Endothelial cell of umbilical vein (primary cell): Measurements from ENCODE around the gene USP17L30.
"Not testable (repeated sequence)": the region's sequence is repeated elsewhere in the genome, so short reads cannot be mapped to it uniquely, and the experiment has no call there.

Experiments used
- GATA2 ChIP-seq: IDR thresholded peaks from 2 replicates; pipeline ENCODE4 v1.7.0; 2011; ENCODE audit warnings: low read depth, mild to moderate bottlenecking, moderate library complexity, mixed read lengths, low read length; ENCODE audit not compliant: insufficient read length, insufficient read depth
- POLR2A ChIP-seq: IDR thresholded peaks from 2 replicates; pipeline ENCODE4 v1.6.1; 2012; ENCODE audit warnings: low read depth, mild to moderate bottlenecking, control low read depth, low read length

DNA sequence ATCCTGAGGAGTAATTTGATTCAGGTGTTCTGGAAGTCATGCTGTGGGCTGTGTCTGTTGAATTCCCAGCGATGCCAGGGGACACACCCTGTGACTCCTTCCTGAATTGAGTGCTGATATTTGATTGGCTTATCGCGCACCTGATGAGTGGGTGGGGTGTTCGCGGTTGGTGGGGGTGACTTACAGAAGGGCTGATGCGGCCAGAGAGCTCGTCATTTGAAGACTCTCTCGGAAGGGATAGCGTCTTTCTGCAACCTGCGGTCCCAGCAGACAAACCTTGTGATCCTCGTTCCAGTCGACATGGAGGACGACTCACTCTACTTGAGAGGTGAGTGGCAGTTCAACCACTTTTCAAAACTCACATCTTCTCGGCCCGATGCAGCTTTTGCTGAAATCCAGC, at the start of gene USP17L30:
- not testable (repeated sequence) for TF ChIP-seq GATA2, POLR2A
